HepG2 (cell line): ENCODE results near the gene MAP3K3. TPM values are rescaled to one million over a fixed set of nuclear protein-coding genes. Genes with fewer than 3 reads are reported as not detected.

ENCODE experiments used
- ATAC-seq: fragments of 200-7000 bp; cut with Tn5 transposase; 3 replicates; pipeline ENCODE4 v1.9.1; 2020; ENCODE audit warnings: mild to moderate bottlenecking, moderate library complexity
- BruUV-seq: library from RNA; stranded (reverse); fragments of 400-500 nt; replicated peaks from 2 replicates; lab custom pipeline; 2021; lab: Mats Ljungman, UMichigan
- CTCF ChIA-PET: fragments of 300-600 bp; formaldehyde crosslinking; extraction: SDS; loops from one replicate; lab custom pipeline; 2021; ENCODE audit warnings: low total read pairs, inconsistent platforms, low intra/inter-chr PET ratio; lab: Yijun Ruan, JAX
- POLR2A ChIA-PET: fragments of 350-600 bp; sonication (Branson Sonifier 250); formaldehyde crosslinking; loops from one replicate; lab custom pipeline; 2020; ENCODE audit warnings: antibody characterized with exemption, inconsistent platforms; lab: Yijun Ruan, JAX
- DNase-seq: peaks from one replicate; pipeline ENCODE4 v3.0.0-alpha.2; 2015; ENCODE audit warnings: low spot score
- FAIRE-seq: peaks from 3 replicates; lab custom pipeline; 2011; peaks lifted over from hg19 to GRCh38; lab: Jason Lieb, UNC
- H2AFZ ChIP-seq: one replicate; pipeline ENCODE4 v1.6.1; 2011; ENCODE audit warnings: low read length, inconsistent platforms
- H3K27ac ChIP-seq: fragments of 300-600 bp; 3 replicates; pipeline ENCODE4 v1.8.0; 2011; ENCODE audit warnings: mixed run types, mild to moderate bottlenecking, mixed read lengths, low read length, inconsistent platforms; ENCODE audit not compliant: insufficient read depth; ENCODE audit errors: extremely low read length
- H3K27me3 ChIP-seq, 2 experiments: fragments of 200-600 bp in 1 of 2; 2 replicates in 1 of 2; 3 replicates in 1 of 2; pipeline versions ENCODE4 v1.6.0 to v1.8.0; 2011; ENCODE audit warnings: low read length in 2 of 2, mild to moderate bottlenecking in 2 of 2, moderate library complexity in 2 of 2, inconsistent platforms in 1 of 2; ENCODE audit not compliant: insufficient read depth in 2 of 2, control insufficient read depth in 1 of 2
- H3K36me3 ChIP-seq, 2 experiments: fragments of 200-600 bp in 1 of 2; replicated peaks in 1 of 2; 2 replicates in 1 of 2; 3 replicates in 1 of 2; pipeline versions ENCODE4 v1.5.1 to v1.8.0; 2011; ENCODE audit warnings: low read length in 2 of 2, inconsistent platforms in 1 of 2; ENCODE audit not compliant: insufficient read depth in 2 of 2, control insufficient read depth in 1 of 2
- H3K4me1 ChIP-seq: 2 replicates; pipeline ENCODE4 v1.5.1; 2012; ENCODE audit warnings: low read length, inconsistent platforms; ENCODE audit not compliant: insufficient read depth
- H3K4me2 ChIP-seq: 2 replicates; pipeline ENCODE4 v1.6.0; 2011; ENCODE audit warnings: low read depth, low read length, inconsistent platforms
- H3K4me3 ChIP-seq, 3 experiments: fragments of 200-600 bp in 1 of 3; sonication (generic), shearing (Covaris generic) in 1 of 3; replicated peaks in 1 of 3; 2 replicates each; pipeline ENCODE4 v1.5.1; 2011 to 2016; ENCODE audit warnings: low read length in 3 of 3, inconsistent platforms in 2 of 3, low read depth in 2 of 3, mild to moderate bottlenecking in 2 of 3, control low read depth in 1 of 3, mixed read lengths in 1 of 3; ENCODE audit not compliant: insufficient read depth in 1 of 3
- H3K79me2 ChIP-seq: one replicate; pipeline ENCODE4 v1.6.1; 2011; ENCODE audit warnings: low read length, inconsistent platforms; ENCODE audit not compliant: insufficient read depth
- H3K9ac ChIP-seq: 2 replicates; pipeline ENCODE4 v1.6.0; 2011; ENCODE audit warnings: mild to moderate bottlenecking, low read depth, low read length, inconsistent platforms; ENCODE audit not compliant: insufficient read depth
- H3K9me3 ChIP-seq: 2 replicates; pipeline ENCODE4 v1.5.1; 2012; ENCODE audit warnings: mild to moderate bottlenecking, low read length
- H4K20me1 ChIP-seq: 2 replicates; pipeline ENCODE4 v1.6.0; 2011; ENCODE audit warnings: inconsistent platforms, mild to moderate bottlenecking, low read length, moderate library complexity; ENCODE audit not compliant: insufficient read depth
- EHMT2 ChIP-seq: fragments of 200-600 bp; sonication (generic); IDR thresholded peaks from 2 replicates; pipeline ENCODE4 v1.7.0; 2017; ENCODE audit warnings: antibody characterized with exemption, low read depth, low read length, borderline replicate concordance
- GATAD2A ChIP-seq: IDR thresholded peaks from 2 replicates; pipeline ENCODE4 v1.6.1; 2016
- HNF4A ChIP-seq: sonication (generic); formaldehyde crosslinking; IDR thresholded peaks from 2 replicates; pipeline ENCODE4 v1.4.0; 2020; ENCODE audit warnings: missing genetic modification reagents
- IKZF1 ChIP-seq: fragments of 450-650 bp; IDR thresholded peaks from 2 replicates; pipeline ENCODE4 v1.7.1; 2016
- ISL2 ChIP-seq: sonication (generic); formaldehyde crosslinking; IDR thresholded peaks from 2 replicates; pipeline ENCODE4 v1.5.0; 2020; ENCODE audit warnings: missing genetic modification reagents
- MEF2D ChIP-seq: sonication (generic); formaldehyde crosslinking; IDR thresholded peaks from 2 replicates; pipeline ENCODE4 v1.5.1; 2020; ENCODE audit warnings: mild to moderate bottlenecking, missing genetic modification reagents
- NONO ChIP-seq, 2 experiments: fragments of 450-650 bp in 1 of 2; sonication (generic) in 1 of 2; formaldehyde crosslinking in 1 of 2; IDR thresholded peaks in 1 of 2; conservative IDR thresholded peaks in 1 of 2; 2 replicates each; pipeline versions ENCODE4 v1.6.1 to v1.8.0; 2017 to 2022; ENCODE audit warnings: mild to moderate bottlenecking in 1 of 2, missing genetic modification reagents in 1 of 2, moderate library complexity in 1 of 2
- NR2F1 ChIP-seq, 2 experiments: fragments of 450-650 bp in 1 of 2; formaldehyde crosslinking in 1 of 2; IDR thresholded peaks; 2 replicates each; pipeline versions ENCODE4 v1.5.0 to v1.6.1; 2016 to 2020; ENCODE audit warnings: mild to moderate bottlenecking in 1 of 2, missing compliant biosample characterization in 1 of 2, missing genetic modification reagents in 1 of 2, moderate library complexity in 1 of 2
- PHF21A ChIP-seq: sonication (generic); formaldehyde crosslinking; IDR thresholded peaks from 2 replicates; pipeline ENCODE4 v1.5.0; 2020; ENCODE audit warnings: mild to moderate bottlenecking, missing genetic modification reagents
- RARA ChIP-seq: IDR thresholded peaks from 2 replicates; pipeline ENCODE4 v1.6.1; 2016; ENCODE audit warnings: missing genetic modification reagents, missing compliant biosample characterization
- ZBTB7B ChIP-seq: sonication (generic); formaldehyde crosslinking; IDR thresholded peaks from 2 replicates; pipeline ENCODE4 v1.4.0; 2020; ENCODE audit warnings: missing genetic modification reagents
- ZNF605 ChIP-seq: sonication (generic); formaldehyde crosslinking; IDR thresholded peaks from 2 replicates; pipeline ENCODE4 v1.8.0; 2022; ENCODE audit warnings: mild to moderate bottlenecking, missing genetic modification reagents
- WGBS: methylation state at CpG from one replicate; pipeline ENCODE4 v1.1.6; 2017; ENCODE audit warnings: low lambda C conversion rate; 5-methylcytosine and 5-hydroxymethylcytosine counted together
- in situ Hi-C: cut with HindIII; loops from 2 replicates; pipeline ENCODE4 v1.10.0; 2017; ENCODE audit warnings: low pct_unique_long_range_greater_than_20kb; ENCODE audit not compliant: extremely low pct_ligation_motif_present
- intact Hi-C: fragments of 100-400 bp; cut with micrococcal nuclease; formaldehyde crosslinking; loops from one replicate; pipeline ENCODE4 v1.10.0; 2022; ENCODE audit not compliant: unreplicated experiment
- polyA plus RNA-seq, 8 experiments: library from polyadenylated mRNA; depleted of rRNA in 3 of 8; stranded (reverse) in 7 of 8; unstranded in 1 of 8; fragments of >200 nt; fragmentation: Illumina TruSeq in 4 of 8; extraction: Trizol in 4 of 8; gene quantifications; 2 replicates each; pipeline versions ENCODE4 v1.2.1 to v1.2.3, GENCODE V29; 2011 to 2016; ENCODE audit warnings: low read depth in 4 of 8, missing spikeins in 1 of 8, mixed read lengths in 1 of 8; ENCODE audit not compliant: insufficient read depth in 1 of 8
- total RNA-seq, 5 experiments: library from RNA; depleted of rRNA; stranded (reverse); fragments of >200 nt; fragmentation: Illumina TruSeq; extraction: Trizol; gene quantifications; 2 replicates each; pipeline ENCODE4 v1.2.3, GENCODE V29; 2016; ENCODE audit warnings: low read depth in 1 of 5
- TF ChIP-seq, protein P1 (sequence below): sonication (generic); formaldehyde crosslinking; IDR thresholded peaks from 2 replicates; pipeline ENCODE4 v1.4.0; 2020; ENCODE audit warnings: mild to moderate bottlenecking, missing genetic modification reagents
- TF ChIP-seq, protein P2 (sequence below): sonication (generic); formaldehyde crosslinking; IDR thresholded peaks from 2 replicates; pipeline ENCODE4 v1.5.0; 2020; ENCODE audit warnings: mild to moderate bottlenecking, missing genetic modification reagents, borderline replicate concordance
- TF ChIP-seq, protein P3 (sequence below): sonication (generic); formaldehyde crosslinking; IDR thresholded peaks from 2 replicates; pipeline ENCODE4 v1.5.0; 2020; ENCODE audit warnings: mild to moderate bottlenecking, missing genetic modification reagents, moderate library complexity
- TF ChIP-seq, protein P4 (sequence below): sonication (generic); formaldehyde crosslinking; IDR thresholded peaks from 2 replicates; pipeline ENCODE4 v1.4.0; 2020; ENCODE audit warnings: missing genetic modification reagents, borderline replicate concordance
- TF ChIP-seq, protein P5 (sequence below): sonication (generic); formaldehyde crosslinking; IDR thresholded peaks from 2 replicates; pipeline ENCODE4 v1.4.0; 2020; ENCODE audit warnings: missing genetic modification reagents

Gene MAP3K3
- total and polyA plus RNA-seq, 2 of the 13 experiments (the other 11 are each of a cell fraction or from before 2014, with no cell fraction given) = 17.7 to 21.8 TPM

DNA sequence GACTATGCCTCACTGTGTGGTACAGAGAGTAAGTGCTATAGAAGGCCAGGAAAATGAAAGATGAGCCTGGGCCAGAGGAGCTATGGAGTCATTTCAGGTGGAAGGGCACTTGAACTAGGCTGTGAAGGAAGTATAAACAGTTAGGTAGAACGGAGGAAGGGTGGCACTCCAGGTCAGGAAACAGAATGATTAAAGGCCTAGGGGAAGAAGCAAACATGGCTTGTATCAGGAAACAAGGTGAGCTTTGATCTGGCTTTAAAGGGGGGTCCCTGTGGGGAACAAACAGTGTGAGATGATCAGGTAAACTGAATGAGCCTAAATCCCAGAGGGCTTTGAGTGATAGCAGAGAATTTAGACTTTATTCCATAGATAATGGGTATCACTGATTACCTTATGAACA lies 16.9 kb downstream of the MAP3K3 start:
- CTCF ChIA-PET = no interaction called here
- Histone ChIP-seq H3K79me2 (no peaks in the 10 kb centered on the region), H2AFZ (no peak overlapping the region), H4K20me1 (no peaks in the 10 kb centered on the region), H3K27ac (peak overlapping the region; percentile 41), H3K36me3 (peaks cover 9 to 26% of the 10 kb centered on the region in 2 experiments), H3K4me1 (peaks cover 14% of the 10 kb centered on the region), H3K27me3 (no peaks in the 10 kb centered on the region), H3K4me2 (peak overlapping the region; percentile 33; the same call in 1 of the 2 replicates), H3K9me3 (no peaks in the 10 kb centered on the region), H3K9ac (no peak overlapping the region), H3K4me3 (no peak overlapping the region)
- ATAC-seq = peak; percentile 79
- 2% methylated on average over 1 of the region's 1 CpG for WGBS
- no peak for FAIRE-seq
- in situ Hi-C loops = no loop called here
- no TSS peak for BruUV-seq
- intact Hi-C loops = no loop called here
- DNase-seq = peak; percentile 39
- POLR2A ChIA-PET = interaction anchor here (2.3 kb wide), 1 partner anchor 17 kb away, joined by 8 read pairs; the partner anchor contains the start of gene MAP3K3
- TF ChIP-seq, protein P1, sequence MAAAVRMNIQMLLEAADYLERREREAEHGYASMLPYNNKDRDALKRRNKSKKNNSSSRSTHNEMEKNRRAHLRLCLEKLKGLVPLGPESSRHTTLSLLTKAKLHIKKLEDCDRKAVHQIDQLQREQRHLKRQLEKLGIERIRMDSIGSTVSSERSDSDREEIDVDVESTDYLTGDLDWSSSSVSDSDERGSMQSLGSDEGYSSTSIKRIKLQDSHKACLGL (CRISPR knock-in tag) = no peak
- TF ChIP-seq ISL2 (CRISPR knock-in tag) (peak; percentile 62; the same call in 1 of the 2 replicates), NONO (IDR thresholded peaks at IDR 0.05) (no peak), NONO (CRISPR knock-in tag; conservative IDR thresholded peaks at IDR 0.05) (0 out of 2 replicates have a peak, but pooled peaks have one; percentile 39), RARA (0 out of 2 replicates have a peak, but pooled peaks have one; percentile 27), MEF2D (CRISPR knock-in tag) (no peak), HNF4A (CRISPR knock-in tag) (peak; percentile 56; the same call in 1 of the 2 replicates), IKZF1 (no peak), ZNF605 (CRISPR knock-in tag) (0 out of 2 replicates have a peak, but pooled peaks have one; percentile 42), GATAD2A (peak; percentile 26; the same call in 1 of the 2 replicates), NR2F1 (CRISPR knock-in tag; IDR thresholded peaks at IDR 0.05) (no peak), ZBTB7B (CRISPR knock-in tag) (0 out of 2 replicates have a peak, but pooled peaks have one; percentile 35), PHF21A (CRISPR knock-in tag) (0 out of 2 replicates have a peak, but pooled peaks have one; percentile 29), EHMT2 (no peak)
- TF ChIP-seq, protein P2, sequence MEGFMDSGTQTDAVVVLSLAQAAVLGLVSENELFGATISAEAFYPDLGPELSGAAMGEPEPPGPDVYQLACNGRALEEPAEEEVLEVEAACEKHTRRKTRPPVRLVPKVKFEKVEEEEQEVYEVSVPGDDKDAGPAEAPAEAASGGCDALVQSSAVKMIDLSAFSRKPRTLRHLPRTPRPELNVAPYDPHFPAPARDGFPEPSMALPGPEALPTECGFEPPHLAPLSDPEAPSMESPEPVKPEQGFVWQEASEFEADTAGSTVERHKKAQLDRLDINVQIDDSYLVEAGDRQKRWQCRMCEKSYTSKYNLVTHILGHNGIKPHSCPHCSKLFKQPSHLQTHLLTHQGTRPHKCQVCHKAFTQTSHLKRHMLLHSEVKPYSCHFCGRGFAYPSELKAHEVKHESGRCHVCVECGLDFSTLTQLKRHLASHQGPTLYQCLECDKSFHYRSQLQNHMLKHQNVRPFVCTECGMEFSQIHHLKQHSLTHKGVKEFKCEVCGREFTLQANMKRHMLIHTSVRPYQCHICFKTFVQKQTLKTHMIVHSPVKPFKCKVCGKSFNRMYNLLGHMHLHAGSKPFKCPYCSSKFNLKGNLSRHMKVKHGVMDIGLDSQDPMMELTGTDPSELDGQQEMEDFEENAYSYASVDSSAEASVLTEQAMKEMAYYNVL = peak; percentile 23; the same call in 1 of the 2 replicates
- TF ChIP-seq, protein P3, sequence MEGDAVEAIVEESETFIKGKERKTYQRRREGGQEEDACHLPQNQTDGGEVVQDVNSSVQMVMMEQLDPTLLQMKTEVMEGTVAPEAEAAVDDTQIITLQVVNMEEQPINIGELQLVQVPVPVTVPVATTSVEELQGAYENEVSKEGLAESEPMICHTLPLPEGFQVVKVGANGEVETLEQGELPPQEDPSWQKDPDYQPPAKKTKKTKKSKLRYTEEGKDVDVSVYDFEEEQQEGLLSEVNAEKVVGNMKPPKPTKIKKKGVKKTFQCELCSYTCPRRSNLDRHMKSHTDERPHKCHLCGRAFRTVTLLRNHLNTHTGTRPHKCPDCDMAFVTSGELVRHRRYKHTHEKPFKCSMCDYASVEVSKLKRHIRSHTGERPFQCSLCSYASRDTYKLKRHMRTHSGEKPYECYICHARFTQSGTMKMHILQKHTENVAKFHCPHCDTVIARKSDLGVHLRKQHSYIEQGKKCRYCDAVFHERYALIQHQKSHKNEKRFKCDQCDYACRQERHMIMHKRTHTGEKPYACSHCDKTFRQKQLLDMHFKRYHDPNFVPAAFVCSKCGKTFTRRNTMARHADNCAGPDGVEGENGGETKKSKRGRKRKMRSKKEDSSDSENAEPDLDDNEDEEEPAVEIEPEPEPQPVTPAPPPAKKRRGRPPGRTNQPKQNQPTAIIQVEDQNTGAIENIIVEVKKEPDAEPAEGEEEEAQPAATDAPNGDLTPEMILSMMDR (CRISPR knock-in tag) = peak; percentile 44
- TF ChIP-seq, protein P4, sequence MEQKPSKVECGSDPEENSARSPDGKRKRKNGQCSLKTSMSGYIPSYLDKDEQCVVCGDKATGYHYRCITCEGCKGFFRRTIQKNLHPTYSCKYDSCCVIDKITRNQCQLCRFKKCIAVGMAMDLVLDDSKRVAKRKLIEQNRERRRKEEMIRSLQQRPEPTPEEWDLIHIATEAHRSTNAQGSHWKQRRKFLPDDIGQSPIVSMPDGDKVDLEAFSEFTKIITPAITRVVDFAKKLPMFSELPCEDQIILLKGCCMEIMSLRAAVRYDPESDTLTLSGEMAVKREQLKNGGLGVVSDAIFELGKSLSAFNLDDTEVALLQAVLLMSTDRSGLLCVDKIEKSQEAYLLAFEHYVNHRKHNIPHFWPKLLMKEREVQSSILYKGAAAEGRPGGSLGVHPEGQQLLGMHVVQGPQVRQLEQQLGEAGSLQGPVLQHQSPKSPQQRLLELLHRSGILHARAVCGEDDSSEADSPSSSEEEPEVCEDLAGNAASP (CRISPR knock-in tag) = peak; percentile 55; the same call in 1 of the 2 replicates
- TF ChIP-seq, protein P5, sequence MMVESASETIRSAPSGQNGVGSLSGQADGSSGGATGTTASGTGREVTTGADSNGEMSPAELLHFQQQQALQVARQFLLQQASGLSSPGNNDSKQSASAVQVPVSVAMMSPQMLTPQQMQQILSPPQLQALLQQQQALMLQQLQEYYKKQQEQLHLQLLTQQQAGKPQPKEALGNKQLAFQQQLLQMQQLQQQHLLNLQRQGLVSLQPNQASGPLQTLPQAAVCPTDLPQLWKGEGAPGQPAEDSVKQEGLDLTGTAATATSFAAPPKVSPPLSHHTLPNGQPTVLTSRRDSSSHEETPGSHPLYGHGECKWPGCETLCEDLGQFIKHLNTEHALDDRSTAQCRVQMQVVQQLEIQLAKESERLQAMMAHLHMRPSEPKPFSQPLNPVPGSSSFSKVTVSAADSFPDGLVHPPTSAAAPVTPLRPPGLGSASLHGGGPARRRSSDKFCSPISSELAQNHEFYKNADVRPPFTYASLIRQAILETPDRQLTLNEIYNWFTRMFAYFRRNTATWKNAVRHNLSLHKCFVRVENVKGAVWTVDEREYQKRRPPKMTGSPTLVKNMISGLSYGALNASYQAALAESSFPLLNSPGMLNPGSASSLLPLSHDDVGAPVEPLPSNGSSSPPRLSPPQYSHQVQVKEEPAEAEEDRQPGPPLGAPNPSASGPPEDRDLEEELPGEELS (CRISPR knock-in tag) = peak; percentile 44; the same call in 1 of the 2 replicates
